ENCODE data around the gene NEGR1. TPM values are rescaled to one million over a fixed set of nuclear protein-coding genes. Genes with fewer than 3 reads are reported as not detected.
A peak's percentile ranks its signal among the peaks of the same experiment; 100 is the strongest.

The NEGR1 gene
- total RNA-seq, 4 donors from 2014 or later: 1.6 to 4.7 (median 2.3) TPM

- H3K27me3 ChIP-seq: no peaks in the 10 kb centered on the region
- DNase-seq: no peak
Observed at GRCh38 chr1:71592646-71593274, 689.6 kb downstream of the NEGR1 start.

GRCh38 chr1:71589005-71589404, 693.3 kb downstream of the NEGR1 start:
- H3K9me3 ChIP-seq: no peaks in the 10 kb centered on the region
- H3K36me3 ChIP-seq: no peaks in the 10 kb centered on the region
- no peaks in the 10 kb centered on the region for H3K4me1 ChIP-seq
- H3K4me3 ChIP-seq: no peak overlapping the region
- TF ChIP-seq CTCF (IDR thresholded peaks at IDR 0.05) (no peak), POLR2A (IDR thresholded peaks at IDR 0.05) (no peak)
- H3K27ac ChIP-seq: no peak overlapping the region
- no peak for DNase-seq
- H3K27me3 ChIP-seq: no peaks in the 10 kb centered on the region

More at GRCh38 chr1:71592646-71593274, 689.6 kb downstream of the NEGR1 start:
- no peaks in the 10 kb centered on the region for H3K36me3 ChIP-seq
- no peak overlapping the region for H3K4me3 ChIP-seq
- H3K27ac ChIP-seq: no peak overlapping the region
- no peak for TF ChIP-seq POLR2A (IDR thresholded peaks at IDR 0.05)
- TF ChIP-seq CTCF (IDR thresholded peaks at IDR 0.05): no peak
- no peaks in the 10 kb centered on the region for H3K4me1 ChIP-seq
- H3K9me3 ChIP-seq: no peaks in the 10 kb centered on the region

GRCh38 chr1:71587961-71588360, 694.4 kb downstream of the NEGR1 start:
- TF ChIP-seq POLR2A (IDR thresholded peaks at IDR 0.05) (no peak), CTCF (IDR thresholded peaks at IDR 0.05) (peak in 2 of 6 experiments; percentile 17 to 19)
- no peak overlapping the region for H3K27ac ChIP-seq
- H3K36me3 ChIP-seq: no peaks in the 10 kb centered on the region
- no peaks in the 10 kb centered on the region for H3K9me3 ChIP-seq
- no peak overlapping the region for H3K4me3 ChIP-seq
- no peaks in the 10 kb centered on the region for H3K4me1 ChIP-seq
- no peaks in the 10 kb centered on the region for H3K27me3 ChIP-seq
- no peak for DNase-seq

- Histone ChIP-seq H3K4me3 (no peak overlapping the region), H3K9me3 (no peaks in the 10 kb centered on the region), H3K36me3 (no peaks in the 10 kb centered on the region), H3K4me1 (no peaks in the 10 kb centered on the region), H3K27me3 (no peaks in the 10 kb centered on the region), H3K27ac (no peak overlapping the region)
- TF ChIP-seq CTCF (IDR thresholded peaks at IDR 0.05): no peak
- TF ChIP-seq POLR2A (IDR thresholded peaks at IDR 0.05): no peak
- no peak for DNase-seq
Observed at GRCh38 chr1:71586030-71586429, 696.3 kb downstream of the NEGR1 start.

GRCh38 chr1:71583756-71584155, 698.6 kb downstream of the NEGR1 start:
- no peak for DNase-seq
- no peaks in the 10 kb centered on the region for H3K4me1 ChIP-seq
- H3K27me3 ChIP-seq: no peaks in the 10 kb centered on the region
- H3K27ac ChIP-seq: no peak overlapping the region
- H3K36me3 ChIP-seq: no peaks in the 10 kb centered on the region
- H3K9me3 ChIP-seq: no peaks in the 10 kb centered on the region
- no peak for TF ChIP-seq POLR2A (IDR thresholded peaks at IDR 0.05)
- no peak for TF ChIP-seq CTCF (IDR thresholded peaks at IDR 0.05)
- no peak overlapping the region for H3K4me3 ChIP-seq

GRCh38 chr1:71582673-71583072, 699.7 kb downstream of the NEGR1 start:
- H3K36me3 ChIP-seq: no peaks in the 10 kb centered on the region
- no peak for DNase-seq

More at GRCh38 chr1:71582673-71583072, 699.7 kb downstream of the NEGR1 start:
- Histone ChIP-seq H3K4me1 (no peaks in the 10 kb centered on the region), H3K27me3 (no peaks in the 10 kb centered on the region), H3K4me3 (no peak overlapping the region), H3K27ac (no peak overlapping the region), H3K9me3 (no peaks in the 10 kb centered on the region)
- TF ChIP-seq CTCF (IDR thresholded peaks at IDR 0.05) (no peak), POLR2A (IDR thresholded peaks at IDR 0.05) (no peak)

All from Peyer's patch (tissue), 4 donors.